HTR-8/SVneo (cell line): ENCODE results near the gene PMS2.
"Not testable (repeated sequence)": the region's sequence is repeated elsewhere in the genome, so short reads cannot be mapped to it uniquely, and the experiment has no call there.

Source experiments
- DNase-seq: peaks from one replicate; pipeline ENCODE4 v3.0.0; 2011; ENCODE audit warnings: low spot score, mixed read lengths; ENCODE audit not compliant: insufficient read length
- FAIRE-seq: peaks from 2 replicates; lab custom pipeline; 2011; peaks lifted over from hg19 to GRCh38; lab: Jason Lieb, UNC

PMS2 gene

DNA sequence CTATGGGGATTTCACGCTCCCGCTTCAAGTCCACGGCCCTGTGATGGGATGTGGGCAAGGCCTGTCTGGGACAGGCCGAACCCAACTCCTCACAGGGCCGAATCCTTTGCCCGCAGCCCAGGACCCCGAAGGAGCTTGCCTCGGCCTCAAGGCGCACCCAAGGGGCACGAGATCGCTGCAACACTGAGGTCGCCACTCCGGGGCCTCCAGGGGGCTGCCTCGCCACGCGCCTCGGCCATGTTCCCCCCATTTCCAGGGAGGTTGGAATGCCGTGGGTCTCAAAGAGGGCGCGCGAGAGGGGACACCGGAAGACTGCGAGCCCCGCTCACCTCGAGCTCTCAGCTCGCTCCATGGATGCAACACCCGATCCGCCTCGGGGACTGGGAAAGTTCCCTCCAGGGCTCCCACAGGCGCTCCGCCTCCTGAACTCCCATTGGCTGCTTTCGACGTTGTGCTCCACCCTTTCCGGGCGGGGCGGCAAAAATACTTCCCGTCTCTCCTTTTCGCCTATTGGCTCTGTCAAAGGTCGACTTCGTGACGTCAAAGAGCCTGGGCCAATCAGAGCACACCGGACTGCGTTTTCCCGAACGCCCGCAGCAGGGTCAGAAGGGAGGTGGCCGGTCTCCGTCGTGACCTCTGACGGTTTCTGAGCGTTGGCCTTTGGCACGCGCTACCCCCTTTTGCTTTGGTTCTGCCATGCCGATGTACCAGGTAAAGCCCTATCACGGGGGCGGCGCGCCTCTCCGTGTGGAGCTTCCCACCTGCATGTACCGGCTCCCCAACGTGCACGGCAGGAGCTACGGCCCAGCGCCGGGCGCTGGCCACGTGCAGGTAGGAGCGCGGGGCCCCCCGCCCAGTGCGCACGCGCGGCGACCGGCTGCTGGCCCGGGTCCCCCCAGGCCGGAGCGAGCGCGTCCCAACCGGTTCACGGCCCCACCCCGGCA is at the start of gene PMS2, which contains the start of gene AIMP2:
Gene PMS2, minus strand, starts transcription at position 382 of the 944 bp plus-strand sequence. Its CDS starts 30 bp downstream, at position 352.
Gene AIMP2, plus strand, starts transcription at position 605 of the 944 bp plus-strand sequence. Its CDS starts 92 bp downstream, at position 697.
- peak; percentile 99 for DNase-seq
- FAIRE-seq, result peak; percentile 52

DNA sequence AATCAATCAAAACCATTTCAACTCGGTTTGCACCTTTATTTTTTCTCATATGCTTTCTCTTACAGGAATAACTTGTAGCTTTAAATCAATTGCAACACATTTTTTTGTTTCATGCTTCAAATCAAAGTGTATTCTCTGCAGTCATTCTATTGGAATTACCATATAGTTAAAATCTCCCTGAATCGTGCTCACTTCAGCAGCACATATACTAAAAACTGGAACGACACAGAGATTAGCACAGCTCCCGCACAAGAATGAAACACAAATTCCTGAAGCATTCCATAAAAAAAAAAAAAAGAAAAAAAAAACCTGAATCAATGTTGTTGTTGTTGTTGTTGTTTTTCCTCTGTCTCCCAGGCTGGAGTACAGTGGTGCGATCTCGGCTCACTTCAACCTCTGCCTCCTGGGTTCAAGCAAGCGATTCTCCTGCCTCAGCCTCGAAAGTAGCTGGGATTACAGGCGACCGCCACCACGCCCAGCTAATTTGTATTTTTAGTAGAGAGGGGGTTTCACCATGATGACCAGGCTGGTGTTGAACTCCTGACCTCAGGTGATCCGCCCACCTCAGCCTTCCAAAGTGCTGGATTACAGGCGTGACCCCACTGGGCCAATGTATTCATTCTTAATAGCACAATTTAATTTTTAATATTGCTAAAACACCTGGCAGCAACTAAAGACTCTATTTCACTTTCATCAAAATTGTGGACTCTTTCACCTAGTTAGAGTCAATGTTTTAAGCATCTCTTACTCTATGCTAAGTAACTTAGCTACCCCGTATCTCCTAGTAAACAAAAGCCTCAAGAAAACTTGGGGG is 48.7 kb upstream of the PMS2 start:
- no peak for DNase-seq
- FAIRE-seq, result no peak

- no peak for FAIRE-seq
- no peak for DNase-seq
Measured at GRCh38 chr7:6056616-6057015, 47.8 kb upstream of the PMS2 start.

- DNase-seq, FAIRE-seq: not testable (repeated sequence)
Measured at GRCh38 chr7:6051185-6051584, 42.3 kb upstream of the PMS2 start.

DNA sequence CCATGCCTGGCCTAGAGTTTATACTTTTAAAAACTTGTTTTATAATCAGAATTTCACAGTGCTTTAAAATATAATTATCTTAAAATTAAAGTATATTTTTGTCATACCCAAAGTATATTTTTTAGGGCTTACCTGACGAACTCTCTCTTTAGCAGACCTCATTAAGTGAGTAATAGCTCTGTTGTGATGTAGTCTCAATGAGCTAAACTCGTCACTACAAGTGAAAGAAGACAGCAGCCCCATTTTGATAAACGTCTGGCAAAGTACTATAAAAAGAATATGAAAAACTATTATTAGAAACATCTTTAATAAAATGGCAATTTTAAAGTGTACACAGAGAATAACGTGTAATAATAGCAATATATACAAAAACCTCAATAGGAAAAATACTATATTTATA is 40.9 kb upstream of the PMS2 start:
- DNase-seq (no peak), FAIRE-seq (no peak)

DNA sequence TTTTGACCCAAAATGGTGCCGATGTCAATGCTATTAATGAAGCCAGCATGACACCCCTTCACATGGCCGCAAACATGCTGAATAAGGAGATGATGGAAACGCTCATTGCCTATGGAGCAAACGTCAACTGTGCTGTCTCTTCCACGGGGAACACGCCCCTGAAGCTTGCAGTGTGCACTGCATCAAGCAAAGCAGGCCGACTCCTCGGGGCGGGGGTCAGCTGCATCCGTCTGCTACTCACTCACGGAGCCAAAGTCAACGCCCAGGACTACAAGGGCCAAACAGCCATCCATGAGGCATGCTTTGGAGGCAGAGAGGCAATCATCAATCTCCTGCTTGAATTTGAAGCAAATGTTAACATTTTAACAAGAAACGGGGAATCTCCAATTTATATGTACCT is 26.8 kb upstream of the PMS2 start:
- DNase-seq (no peak), FAIRE-seq (peak; percentile 55)

DNA sequence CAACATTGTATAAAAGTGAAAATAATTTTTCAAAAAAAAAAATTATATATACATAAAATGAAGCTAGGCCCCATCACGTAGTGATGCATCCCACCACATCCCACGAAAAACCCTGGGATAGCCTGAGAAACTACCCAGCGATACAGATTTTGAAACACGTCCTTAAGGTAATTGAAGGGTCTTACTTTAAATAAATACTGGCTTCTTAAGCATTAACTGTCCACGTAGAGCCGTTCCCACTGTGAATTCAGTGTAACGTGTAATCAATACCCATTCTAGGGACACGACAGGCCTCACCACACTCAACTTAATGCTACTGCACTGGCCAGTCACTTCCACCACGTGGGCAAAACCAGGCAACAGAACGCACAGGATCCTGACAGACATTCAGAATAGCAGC is 26.3 kb upstream of the PMS2 start:
- FAIRE-seq (no peak), DNase-seq (no peak)

GRCh38 chr7:6032641-6033040 is 23.8 kb upstream of the PMS2 start:
- no peak for DNase-seq

GRCh38 chr7:6032167-6032566 is 23.3 kb upstream of the PMS2 start:
- DNase-seq, result no peak
- FAIRE-seq, result no peak

More at GRCh38 chr7:6032641-6033040, 23.8 kb upstream of the PMS2 start:
- FAIRE-seq, result no peak

DNA sequence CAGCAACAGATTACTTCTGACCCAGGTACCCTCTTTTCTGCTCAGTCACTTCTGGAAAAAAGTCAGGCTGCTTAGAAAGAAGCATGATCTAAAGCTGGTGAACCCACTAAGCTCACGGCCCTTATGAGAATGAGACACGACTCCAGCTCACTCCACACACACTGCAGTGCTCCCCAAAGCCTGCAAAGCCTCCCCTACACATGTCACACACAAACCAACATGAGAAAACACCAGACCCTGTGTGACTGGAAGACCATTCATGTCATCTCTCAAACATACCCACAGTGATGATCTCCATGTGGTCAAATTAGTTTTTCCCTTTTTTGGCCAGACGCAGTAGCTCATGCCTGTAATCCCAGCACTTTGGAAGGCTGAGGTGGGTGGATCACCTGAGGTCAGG is 22.7 kb upstream of the PMS2 start:
- FAIRE-seq (peak; percentile 67), DNase-seq (no peak)

GRCh38 chr7:6030988-6031387 is 22.1 kb upstream of the PMS2 start, which contains the start of gene ANKRD61:
Gene ANKRD61 (plus strand): TSS chr7:6031376. CDS start chr7:6031376, 0 bp downstream.
- FAIRE-seq (no peak), DNase-seq (no peak)

GRCh38 chr7:6028563-6028962 is 19.7 kb upstream of the PMS2 start:
- no peak for DNase-seq
- FAIRE-seq, result no peak

DNA sequence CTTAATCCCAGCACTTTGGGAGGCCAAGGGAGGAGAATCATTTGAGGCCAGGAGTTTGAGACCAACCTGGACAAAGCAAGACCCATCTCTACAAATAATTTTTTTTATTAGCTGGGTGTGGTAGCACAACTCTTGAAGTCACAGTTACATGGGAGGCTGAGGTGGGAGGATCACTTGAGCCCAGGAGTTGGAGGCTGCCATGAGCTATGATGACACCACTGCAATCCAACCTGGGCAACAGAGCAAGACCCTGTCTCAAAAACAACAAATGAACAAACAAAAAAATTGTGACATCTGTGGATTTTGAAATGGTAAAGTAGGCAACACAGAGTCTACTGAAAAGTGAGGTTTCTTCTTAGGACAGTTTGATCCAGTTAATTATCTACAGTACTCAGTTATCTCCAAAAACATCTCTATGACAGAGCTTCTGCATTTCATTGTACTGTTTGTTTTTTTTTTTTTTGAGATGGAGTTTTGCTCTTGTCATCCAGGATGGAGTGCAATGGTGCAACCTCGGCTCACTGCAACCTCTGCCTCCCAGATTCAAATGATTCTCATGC is 19.0 kb upstream of the PMS2 start:
- FAIRE-seq (no peak), DNase-seq (no peak)

- DNase-seq (no peak), FAIRE-seq (no peak)
Measured at GRCh38 chr7:6026820-6027311, 18.0 kb upstream of the PMS2 start.

- DNase-seq (peak; percentile 64), FAIRE-seq (no peak)
Measured at GRCh38 chr7:6026011-6026819, 17.4 kb upstream of the PMS2 start.

GRCh38 chr7:6023974-6024435 is 15.2 kb upstream of the PMS2 start:
- FAIRE-seq, result no peak
- DNase-seq, result no peak

GRCh38 chr7:6022707-6023106 is 13.9 kb upstream of the PMS2 start:
- no peak for FAIRE-seq
- no peak for DNase-seq

GRCh38 chr7:6020371-6021286 is 11.8 kb upstream of the PMS2 start:
- FAIRE-seq (no peak), DNase-seq (no peak)
